Cortex of kidney (tissue), 1 donor: Measurements from ENCODE around the gene PXDC1.
"Not testable (repeated sequence)": the region's sequence is repeated elsewhere in the genome, so short reads cannot be mapped to it uniquely, and the experiment has no call there.

Experiments used
- DNase-seq: peaks from one replicate; lab custom pipeline; 2025; lab: John Stamatoyannopoulos, UW

The PXDC1 gene

GRCh38 chr6:3782876-3783832 is 31.6 kb upstream of the PXDC1 start:
- DNase-seq, result no peak

GRCh38 chr6:3781504-3781903 is 30.0 kb upstream of the PXDC1 start:
- DNase-seq, result no peak

GRCh38 chr6:3779574-3779849 is 28.0 kb upstream of the PXDC1 start:
- no peak for DNase-seq

- DNase-seq, result no peak
These were observed 27.4 kb upstream of the PXDC1 start for GRCh38 chr6:3778701-3779573.

- DNase-seq, result no peak
These were observed 26.4 kb upstream of the PXDC1 start for GRCh38 chr6:3777730-3778461.

- no peak for DNase-seq
These were observed 25.5 kb upstream of the PXDC1 start for GRCh38 chr6:3776881-3777507.

GRCh38 chr6:3775847-3776246 is 24.3 kb upstream of the PXDC1 start:
- no peak for DNase-seq

GRCh38 chr6:3775386-3775785 is 23.9 kb upstream of the PXDC1 start:
- DNase-seq, result no peak

- DNase-seq, result no peak
These were observed 22.3 kb upstream of the PXDC1 start for GRCh38 chr6:3773678-3774298.

- DNase-seq, result not testable (repeated sequence)
These were observed 20.9 kb upstream of the PXDC1 start for GRCh38 chr6:3772127-3772999.

- DNase-seq, result no peak
These were observed 20.0 kb upstream of the PXDC1 start for GRCh38 chr6:3771407-3772011.

GRCh38 chr6:3770023-3770720 is 18.7 kb upstream of the PXDC1 start:
- no peak for DNase-seq

GRCh38 chr6:3769610-3770009 is 18.1 kb upstream of the PXDC1 start:
- DNase-seq, result no peak

GRCh38 chr6:3768502-3768901 is 17.0 kb upstream of the PXDC1 start:
- DNase-seq, result no peak

- not testable (repeated sequence) for DNase-seq
These were observed 16.0 kb upstream of the PXDC1 start for GRCh38 chr6:3767483-3767882.

- DNase-seq, result no peak
These were observed 14.7 kb upstream of the PXDC1 start for GRCh38 chr6:3766214-3766613.

- no peak for DNase-seq
These were observed 13.9 kb upstream of the PXDC1 start for GRCh38 chr6:3765415-3765814.

- DNase-seq, result no peak
These were observed 13.2 kb upstream of the PXDC1 start for GRCh38 chr6:3764516-3765335.

- DNase-seq, result no peak
These were observed 11.3 kb upstream of the PXDC1 start for GRCh38 chr6:3762852-3763251.
